Effector memory CD4-positive, alpha-beta T cell (primary cell): ENCODE data around the gene OR6A2.
A peak's percentile ranks its signal among the peaks of the same experiment; 100 is the strongest.
"Not testable (repeated sequence)": the region's sequence is repeated elsewhere in the genome, so short reads cannot be mapped to it uniquely, and the experiment has no call there.

Experiments used
- DNase-seq, 3 donors: peaks; one replicate each; pipeline ENCODE4 v3.0.0-alpha.2; 2020
- H3K27ac ChIP-seq: 2 replicates; pipeline ENCODE4 v1.7.0; 2013; ENCODE audit warnings: mild to moderate bottlenecking, low read length, moderate library complexity; ENCODE audit not compliant: insufficient read depth, poor library complexity, severe bottlenecking
- H3K27me3 ChIP-seq: replicated peaks from 2 replicates; pipeline ENCODE4 v1.7.0; 2013; ENCODE audit warnings: mild to moderate bottlenecking, low read length; ENCODE audit not compliant: insufficient read depth, control insufficient read depth, poor library complexity, severe bottlenecking
- H3K36me3 ChIP-seq: 2 replicates; pipeline ENCODE4 v1.7.0; 2013; ENCODE audit warnings: mild to moderate bottlenecking, low read length, moderate library complexity; ENCODE audit not compliant: control insufficient read depth, insufficient read depth
- H3K4me1 ChIP-seq: 2 replicates; pipeline ENCODE4 v1.7.0; 2013; ENCODE audit warnings: low read length, mild to moderate bottlenecking; ENCODE audit not compliant: control insufficient read depth, insufficient read depth, poor library complexity, severe bottlenecking
- H3K4me3 ChIP-seq: 2 replicates; pipeline ENCODE4 v1.7.0; 2013; ENCODE audit warnings: low read length, low read depth, mild to moderate bottlenecking; ENCODE audit not compliant: insufficient read depth, poor library complexity, severe bottlenecking
- H3K9me3 ChIP-seq: 2 replicates; pipeline ENCODE4 v1.7.0; 2013; ENCODE audit warnings: mild to moderate bottlenecking, low read length, moderate library complexity; ENCODE audit not compliant: control insufficient read depth

Gene OR6A2

DNA sequence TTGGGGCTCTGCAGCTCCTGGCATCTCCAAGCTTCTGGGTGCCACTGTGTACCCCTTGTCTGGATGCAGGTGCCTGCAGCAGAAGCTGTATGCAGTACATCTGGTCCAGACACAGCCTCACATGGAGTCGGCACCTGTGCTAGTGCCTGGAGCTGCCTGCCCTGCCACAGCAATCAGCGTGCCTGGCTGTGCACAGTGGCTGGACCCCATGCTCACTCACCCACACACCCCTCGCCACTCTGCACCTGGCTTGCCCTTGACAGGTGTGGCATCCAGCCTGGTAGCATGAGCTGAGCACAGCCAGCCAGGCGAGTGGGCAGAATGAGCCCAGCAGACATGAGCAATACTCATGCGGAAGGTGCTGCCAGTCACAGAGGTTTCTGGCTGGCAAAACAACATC lies 19.5 kb upstream of the OR6A2 start:
- Histone ChIP-seq H3K36me3 (no peaks in the 10 kb centered on the region), H3K4me3 (no peak overlapping the region)
- no peak for DNase-seq

DNA sequence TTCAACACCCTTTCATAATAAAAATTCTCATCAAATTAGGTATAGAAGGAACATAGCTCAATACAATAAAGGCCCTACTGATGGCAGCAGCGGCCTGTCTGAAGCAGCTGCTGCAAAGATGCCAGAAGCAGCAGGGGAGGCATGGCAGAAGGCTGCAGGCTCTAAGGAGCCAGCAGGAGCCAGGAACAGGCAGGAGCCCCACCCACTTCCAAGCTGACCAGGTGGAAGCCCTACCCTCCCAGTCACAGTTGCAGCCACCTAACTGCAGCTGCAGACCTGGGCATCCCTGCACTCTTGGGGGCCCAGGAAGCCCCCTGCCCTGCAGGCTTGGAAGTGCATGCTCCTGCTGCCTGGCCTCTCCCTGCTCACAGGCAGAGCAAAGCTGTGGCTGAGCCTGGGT lies 18.2 kb upstream of the OR6A2 start:
- Histone ChIP-seq H3K27ac (no peak overlapping the region), H3K4me1 (no peaks in the 10 kb centered on the region), H3K4me3 (no peak overlapping the region), H3K9me3 (no peaks in the 10 kb centered on the region), H3K27me3 (no peaks in the 10 kb centered on the region), H3K36me3 (no peaks in the 10 kb centered on the region)
- no peak for DNase-seq

More for the DNA sequence above, 19.5 kb upstream of the OR6A2 start:
- no peaks in the 10 kb centered on the region for H3K4me1 ChIP-seq
- H3K27ac ChIP-seq = no peak overlapping the region
- H3K27me3 ChIP-seq = no peaks in the 10 kb centered on the region
- no peaks in the 10 kb centered on the region for H3K9me3 ChIP-seq

DNA sequence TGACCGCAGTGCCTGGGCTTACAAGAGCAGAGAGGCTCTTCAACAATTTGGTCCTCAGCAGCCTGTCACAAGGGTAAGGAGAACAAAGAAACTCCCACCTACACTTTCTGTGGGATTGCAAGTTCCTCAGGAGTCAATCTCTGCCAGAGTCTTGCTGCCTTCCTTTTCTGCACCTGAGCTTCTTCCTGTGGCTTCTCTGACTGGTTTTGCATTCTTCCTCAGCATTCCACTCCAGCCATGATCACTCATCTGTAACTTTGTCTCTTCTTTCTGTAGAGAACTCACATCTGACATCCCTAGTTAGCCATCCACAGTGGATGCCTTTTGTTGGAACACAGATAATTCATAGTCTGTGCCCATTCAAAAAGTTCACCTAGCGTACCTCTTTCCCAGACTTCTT lies 14.2 kb upstream of the OR6A2 start:
- Histone ChIP-seq H3K4me3 (no peak overlapping the region), H3K36me3 (no peaks in the 10 kb centered on the region), H3K27me3 (no peaks in the 10 kb centered on the region), H3K4me1 (no peaks in the 10 kb centered on the region), H3K9me3 (no peaks in the 10 kb centered on the region), H3K27ac (no peak overlapping the region)
- no peak for DNase-seq

- DNase-seq = peak in 1 of 3 donors; percentile 12
Observed at GRCh38 chr11:6812390-6813005, 13.0 kb upstream of the OR6A2 start.

GRCh38 chr11:6801075-6801474 lies 1.6 kb upstream of the OR6A2 start:
- DNase-seq, H3K36me3 ChIP-seq, H3K9me3 ChIP-seq, H3K27ac ChIP-seq, H3K4me1 ChIP-seq, H3K27me3 ChIP-seq, H3K4me3 ChIP-seq: not testable (repeated sequence)

More at GRCh38 chr11:6812390-6813005, 13.0 kb upstream of the OR6A2 start:
- Histone ChIP-seq H3K9me3 (no peaks in the 10 kb centered on the region), H3K27ac (no peak overlapping the region), H3K36me3 (no peaks in the 10 kb centered on the region), H3K4me3 (no peak overlapping the region), H3K4me1 (no peaks in the 10 kb centered on the region), H3K27me3 (no peaks in the 10 kb centered on the region)

- no peak overlapping the region for H3K27ac ChIP-seq
- H3K36me3 ChIP-seq = no peaks in the 10 kb centered on the region
- no peaks in the 10 kb centered on the region for H3K9me3 ChIP-seq
- H3K27me3 ChIP-seq = no peaks in the 10 kb centered on the region
- H3K4me3 ChIP-seq = no peak overlapping the region
- no peaks in the 10 kb centered on the region for H3K4me1 ChIP-seq
- no peak for DNase-seq
Observed at GRCh38 chr11:6794639-6795038, 4.8 kb downstream of the OR6A2 start.

DNA sequence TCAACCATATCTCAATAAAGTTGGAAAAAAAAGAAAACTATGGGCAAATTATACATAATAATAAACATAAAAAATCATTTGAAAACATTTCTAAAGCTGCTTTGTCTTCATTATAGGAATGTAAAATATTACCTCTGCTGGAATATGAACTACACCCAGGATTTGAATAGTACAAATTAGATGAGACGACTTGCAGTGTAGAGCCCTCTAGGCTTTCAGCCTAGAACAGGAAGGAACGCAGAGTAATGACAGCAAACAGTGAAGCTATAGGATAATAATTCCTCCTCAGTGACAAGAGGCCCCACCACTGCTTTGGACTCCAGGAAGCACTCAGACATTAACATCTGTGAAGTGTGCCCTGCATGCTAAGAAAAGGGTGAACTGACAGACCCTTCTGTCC lies 8.9 kb downstream of the OR6A2 start:
- no peaks in the 10 kb centered on the region for H3K36me3 ChIP-seq
- no peak overlapping the region for H3K27ac ChIP-seq
- H3K4me1 ChIP-seq = no peaks in the 10 kb centered on the region
- no peaks in the 10 kb centered on the region for H3K9me3 ChIP-seq
- no peak for DNase-seq
- H3K4me3 ChIP-seq = no peak overlapping the region
- no peaks in the 10 kb centered on the region for H3K27me3 ChIP-seq

GRCh38 chr11:6782720-6783119 lies 16.8 kb downstream of the OR6A2 start, which contains the start of gene OR2AG1:
TSS of gene OR2AG1 (plus strand) at chr11:6783020. CDS start at chr11:6785038, 2,018 bp downstream.
- no peaks in the 10 kb centered on the region for H3K9me3 ChIP-seq
- DNase-seq = no peak
- H3K27ac ChIP-seq = no peak within 1 kb of the TSS
- H3K4me1 ChIP-seq = no peaks in the 10 kb centered on the region
- H3K36me3 ChIP-seq = no peaks in the 10 kb centered on the region
- H3K27me3 ChIP-seq = no peaks in the 10 kb centered on the region
- H3K4me3 ChIP-seq = no peak within 1 kb of the TSS

- DNase-seq = no peak
- Histone ChIP-seq H3K27me3 (no peaks in the 10 kb centered on the region), H3K4me1 (no peaks in the 10 kb centered on the region), H3K36me3 (no peaks in the 10 kb centered on the region), H3K27ac (no peak overlapping the region), H3K9me3 (no peaks in the 10 kb centered on the region), H3K4me3 (no peak overlapping the region)
Observed at GRCh38 chr11:6780829-6781228, 18.7 kb downstream of the OR6A2 start.

GRCh38 chr11:6778518-6778917 lies 21.0 kb downstream of the OR6A2 start:
- no peak overlapping the region for H3K27ac ChIP-seq
- no peaks in the 10 kb centered on the region for H3K27me3 ChIP-seq
- no peaks in the 10 kb centered on the region for H3K4me1 ChIP-seq
- DNase-seq = no peak
- no peaks in the 10 kb centered on the region for H3K9me3 ChIP-seq
- H3K36me3 ChIP-seq = no peaks in the 10 kb centered on the region
- H3K4me3 ChIP-seq = no peak overlapping the region
